WTC11 (cell line): ENCODE results near the gene PSMD14. TPM values are rescaled to one million over a fixed set of nuclear protein-coding genes. Genes with fewer than 3 reads are reported as not detected.

Experiments
- ATAC-seq: fragments of 200-7000 bp; cut with Tn5 transposase; 2 replicates; pipeline ENCODE4 v1.10.0; 2021; ENCODE audit warnings: mild to moderate bottlenecking, moderate library complexity
- CTCF ChIA-PET: fragments of 300-600 bp; sonication (Branson Sonifier 250); formaldehyde crosslinking; loops from one replicate; lab custom pipeline; 2021; ENCODE audit warnings: antibody characterized with exemption; lab: Charles Lee
- POLR2A ChIA-PET: fragments of 350-600 bp; sonication (Branson Sonifier 250); formaldehyde crosslinking; loops from one replicate; lab custom pipeline; 2021; ENCODE audit warnings: antibody characterized with exemption; lab: Charles Lee
- DNase-seq: peaks from one replicate; pipeline ENCODE4 v3.0.0; 2021; ENCODE audit warnings: low spot score
- H3K27ac Mint-ChIP-seq: 2 replicates; pipeline ENCODE4 v1.8.0; 2021; ENCODE audit warnings: mixed read lengths
- H3K27me3 Mint-ChIP-seq: 2 replicates; pipeline ENCODE4 v1.8.0; 2021; ENCODE audit warnings: low read depth, mild to moderate bottlenecking, moderate library complexity, mixed read lengths
- H3K36me3 Mint-ChIP-seq: 2 replicates; pipeline ENCODE4 v1.8.0; 2021; ENCODE audit warnings: mixed read lengths
- H3K4me1 Mint-ChIP-seq: 2 replicates; pipeline ENCODE4 v1.8.0; 2022; ENCODE audit warnings: mixed read lengths
- H3K4me3 Mint-ChIP-seq: 2 replicates; pipeline ENCODE4 v1.8.0; 2021; ENCODE audit warnings: mild to moderate bottlenecking, moderate library complexity, mixed read lengths
- H3K9me3 Mint-ChIP-seq: 2 replicates; pipeline ENCODE4 v1.8.0; 2021; ENCODE audit warnings: mixed read lengths
- AR ChIP-seq: fragments of 250-450 bp; sonication (Bioruptor Pico); IDR thresholded peaks from 2 replicates; pipeline ENCODE4 v1.9.0; 2021; ENCODE audit warnings: mild to moderate bottlenecking
- E2F5 ChIP-seq: sonication (generic); formaldehyde crosslinking; IDR thresholded peaks from 2 replicates; pipeline ENCODE4 v1.8.1; 2022; ENCODE audit warnings: mild to moderate bottlenecking, moderate library complexity, missing genetic modification reagents
- EMX1 ChIP-seq: fragments of 250-450 bp; sonication (Bioruptor Pico); IDR thresholded peaks from 2 replicates; pipeline ENCODE4 v1.8.0; 2021; ENCODE audit warnings: mild to moderate bottlenecking
- ESRRA ChIP-seq: sonication (generic); formaldehyde crosslinking; IDR thresholded peaks from 2 replicates; pipeline ENCODE4 v1.8.1; 2022; ENCODE audit warnings: mild to moderate bottlenecking, missing genetic modification reagents, borderline replicate concordance
- FOXK1 ChIP-seq: sonication (generic); formaldehyde crosslinking; IDR thresholded peaks from 2 replicates; pipeline ENCODE4 v1.8.0; 2022; ENCODE audit warnings: mild to moderate bottlenecking, moderate library complexity, missing genetic modification reagents
- GABPB1 ChIP-seq: sonication (generic); formaldehyde crosslinking; IDR thresholded peaks from 2 replicates; pipeline ENCODE4 v1.8.1; 2023; ENCODE audit warnings: mild to moderate bottlenecking, missing genetic modification reagents
- MXD4 ChIP-seq: fragments of 250-450 bp; sonication (Bioruptor Pico); IDR thresholded peaks from 2 replicates; pipeline ENCODE4 v1.8.0; 2021; ENCODE audit warnings: mild to moderate bottlenecking, moderate library complexity, borderline replicate concordance
- MYBL2 ChIP-seq: sonication (generic); formaldehyde crosslinking; IDR thresholded peaks from 2 replicates; pipeline ENCODE4 v1.8.1; 2023; ENCODE audit warnings: mild to moderate bottlenecking, moderate library complexity, missing genetic modification reagents
- NR2C2 ChIP-seq: sonication (generic); formaldehyde crosslinking; IDR thresholded peaks from 2 replicates; pipeline ENCODE4 v1.8.0; 2022; ENCODE audit warnings: mild to moderate bottlenecking, missing genetic modification reagents
- NR3C1 ChIP-seq: sonication (generic); formaldehyde crosslinking; conservative IDR thresholded peaks from 2 replicates; pipeline ENCODE4 v1.8.1; 2023; ENCODE audit warnings: low read depth, mild to moderate bottlenecking, missing genetic modification reagents
- RELA ChIP-seq: sonication (generic); formaldehyde crosslinking; IDR thresholded peaks from 2 replicates; pipeline ENCODE4 v1.8.1; 2022; ENCODE audit warnings: missing genetic modification reagents, mild to moderate bottlenecking, borderline replicate concordance
- RORB ChIP-seq: fragments of 250-450 bp; sonication (Bioruptor Pico); IDR thresholded peaks from 2 replicates; pipeline ENCODE4 v1.9.0; 2021; ENCODE audit warnings: mild to moderate bottlenecking
- TCF7 ChIP-seq: sonication (generic); formaldehyde crosslinking; IDR thresholded peaks from 2 replicates; pipeline ENCODE4 v1.8.0; 2022; ENCODE audit warnings: mild to moderate bottlenecking, low read depth, missing genetic modification reagents, moderate library complexity
- ZNF219 ChIP-seq: sonication (generic); formaldehyde crosslinking; IDR thresholded peaks from 2 replicates; pipeline ENCODE4 v1.8.0; 2023; ENCODE audit warnings: missing genetic modification reagents, mild to moderate bottlenecking, borderline replicate concordance
- ZNF232 ChIP-seq: sonication (generic); formaldehyde crosslinking; IDR thresholded peaks from 2 replicates; pipeline ENCODE4 v1.8.0; 2022; ENCODE audit warnings: mild to moderate bottlenecking, missing genetic modification reagents
- ZNF423 ChIP-seq: fragments of 250-450 bp; sonication (Bioruptor Pico); IDR thresholded peaks from 2 replicates; pipeline ENCODE4 v2.1.2; 2022; ENCODE audit warnings: mild to moderate bottlenecking, moderate library complexity
- ZNF532 ChIP-seq: fragments of 250-450 bp; sonication (Bioruptor Pico); IDR thresholded peaks from 2 replicates; pipeline ENCODE4 v1.9.0; 2021; ENCODE audit warnings: mild to moderate bottlenecking, borderline replicate concordance
- total RNA-seq: library from RNA; stranded (reverse); gene quantifications from 3 replicates; pipeline ENCODE4 v1.2.3, GENCODE V29; 2021
- TF ChIP-seq, protein P1 (sequence below): sonication (generic); formaldehyde crosslinking; IDR thresholded peaks from 2 replicates; pipeline ENCODE4 v1.8.1; 2023; ENCODE audit warnings: mild to moderate bottlenecking, missing genetic modification reagents
- TF ChIP-seq, protein P2 (sequence below): sonication (generic); formaldehyde crosslinking; IDR thresholded peaks from 2 replicates; pipeline ENCODE4 v1.8.0; 2023; ENCODE audit warnings: missing genetic modification reagents
- TF ChIP-seq, protein P3 (sequence below): sonication (generic); formaldehyde crosslinking; IDR thresholded peaks from 2 replicates; pipeline ENCODE4 v1.8.1; 2022; ENCODE audit warnings: low read depth, mild to moderate bottlenecking, moderate library complexity, missing genetic modification reagents, borderline replicate concordance

Gene PSMD14
- total RNA-seq, 1 experiment from 2014 or later: 80.5 TPM

DNA sequence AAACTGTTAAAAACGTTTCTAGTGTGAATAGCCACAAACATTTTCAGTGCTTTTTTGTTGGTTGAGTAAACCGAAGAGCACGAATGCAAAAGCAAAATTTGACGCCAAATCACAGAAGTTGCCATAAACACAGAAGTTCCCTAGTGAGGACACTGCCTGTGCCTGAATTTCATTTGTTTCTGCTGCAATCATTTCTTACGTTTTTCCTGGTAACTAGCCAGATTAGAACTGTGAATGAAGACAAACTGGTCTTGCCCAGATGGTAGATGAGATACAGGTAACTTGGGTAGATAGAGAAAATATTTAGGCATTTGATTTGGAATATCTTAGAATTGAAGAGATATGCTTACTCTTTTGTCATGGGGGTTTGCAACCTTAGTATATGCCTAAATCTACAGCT lies 98.1 kb downstream of the PSMD14 start:
- Mint-ChIP-seq H3K4me3 (no peak overlapping the region), H3K27ac (no peak overlapping the region), H3K36me3 (peaks cover 5% of the 10 kb centered on the region), H3K9me3 (no peaks in the 10 kb centered on the region), H3K27me3 (peaks cover 2% of the 10 kb centered on the region; the same call in 1 of the 2 replicates), H3K4me1 (no peaks in the 10 kb centered on the region)
- DNase-seq (no peak), ATAC-seq (no peak)
- POLR2A ChIA-PET: no interaction called here
- TF ChIP-seq ESRRA (CRISPR knock-in tag): no peak
- no peak for TF ChIP-seq ZNF219 (CRISPR knock-in tag)
- no peak for TF ChIP-seq NR2C2 (CRISPR knock-in tag)
- TF ChIP-seq GABPB1 (CRISPR knock-in tag): no peak
- TF ChIP-seq ZNF423: no peak
- no peak for TF ChIP-seq RELA (CRISPR knock-in tag)
- no peak for TF ChIP-seq ZNF532
- no peak for TF ChIP-seq AR
- TF ChIP-seq NR3C1 (CRISPR knock-in tag): no peak
- TF ChIP-seq FOXK1 (CRISPR knock-in tag): no peak
- no peak for TF ChIP-seq ZNF232
- TF ChIP-seq RORB (CRISPR knock-in tag): no peak
- TF ChIP-seq, protein P1, sequence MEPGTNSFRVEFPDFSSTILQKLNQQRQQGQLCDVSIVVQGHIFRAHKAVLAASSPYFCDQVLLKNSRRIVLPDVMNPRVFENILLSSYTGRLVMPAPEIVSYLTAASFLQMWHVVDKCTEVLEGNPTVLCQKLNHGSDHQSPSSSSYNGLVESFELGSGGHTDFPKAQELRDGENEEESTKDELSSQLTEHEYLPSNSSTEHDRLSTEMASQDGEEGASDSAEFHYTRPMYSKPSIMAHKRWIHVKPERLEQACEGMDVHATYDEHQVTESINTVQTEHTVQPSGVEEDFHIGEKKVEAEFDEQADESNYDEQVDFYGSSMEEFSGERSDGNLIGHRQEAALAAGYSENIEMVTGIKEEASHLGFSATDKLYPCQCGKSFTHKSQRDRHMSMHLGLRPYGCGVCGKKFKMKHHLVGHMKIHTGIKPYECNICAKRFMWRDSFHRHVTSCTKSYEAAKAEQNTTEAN (CRISPR knock-in tag): no peak
- no peak for TF ChIP-seq EMX1 (CRISPR knock-in tag)
- no peak for TF ChIP-seq MXD4 (CRISPR knock-in tag)
- TF ChIP-seq, protein P2, sequence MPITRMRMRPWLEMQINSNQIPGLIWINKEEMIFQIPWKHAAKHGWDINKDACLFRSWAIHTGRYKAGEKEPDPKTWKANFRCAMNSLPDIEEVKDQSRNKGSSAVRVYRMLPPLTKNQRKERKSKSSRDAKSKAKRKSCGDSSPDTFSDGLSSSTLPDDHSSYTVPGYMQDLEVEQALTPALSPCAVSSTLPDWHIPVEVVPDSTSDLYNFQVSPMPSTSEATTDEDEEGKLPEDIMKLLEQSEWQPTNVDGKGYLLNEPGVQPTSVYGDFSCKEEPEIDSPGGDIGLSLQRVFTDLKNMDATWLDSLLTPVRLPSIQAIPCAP: no peak
- no peak for TF ChIP-seq E2F5 (CRISPR knock-in tag)
- no peak for TF ChIP-seq MYBL2 (CRISPR knock-in tag)
- TF ChIP-seq TCF7: no peak
- TF ChIP-seq, protein P3, sequence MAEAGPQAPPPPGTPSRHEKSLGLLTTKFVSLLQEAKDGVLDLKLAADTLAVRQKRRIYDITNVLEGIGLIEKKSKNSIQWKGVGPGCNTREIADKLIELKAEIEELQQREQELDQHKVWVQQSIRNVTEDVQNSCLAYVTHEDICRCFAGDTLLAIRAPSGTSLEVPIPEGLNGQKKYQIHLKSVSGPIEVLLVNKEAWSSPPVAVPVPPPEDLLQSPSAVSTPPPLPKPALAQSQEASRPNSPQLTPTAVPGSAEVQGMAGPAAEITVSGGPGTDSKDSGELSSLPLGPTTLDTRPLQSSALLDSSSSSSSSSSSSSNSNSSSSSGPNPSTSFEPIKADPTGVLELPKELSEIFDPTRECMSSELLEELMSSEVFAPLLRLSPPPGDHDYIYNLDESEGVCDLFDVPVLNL (CRISPR knock-in tag): no peak
- CTCF ChIA-PET: no interaction called here
